NCI-H1048 (cell line): ENCODE results near the gene SPEM2.
"Not testable (repeated sequence)": the region's sequence is repeated elsewhere in the genome, so short reads cannot be mapped to it uniquely, and the experiment has no call there.

Source experiments
- DNase-seq: peaks from one replicate; lab custom pipeline; 2025; lab: John Stamatoyannopoulos, UW

SPEM2 gene

DNA sequence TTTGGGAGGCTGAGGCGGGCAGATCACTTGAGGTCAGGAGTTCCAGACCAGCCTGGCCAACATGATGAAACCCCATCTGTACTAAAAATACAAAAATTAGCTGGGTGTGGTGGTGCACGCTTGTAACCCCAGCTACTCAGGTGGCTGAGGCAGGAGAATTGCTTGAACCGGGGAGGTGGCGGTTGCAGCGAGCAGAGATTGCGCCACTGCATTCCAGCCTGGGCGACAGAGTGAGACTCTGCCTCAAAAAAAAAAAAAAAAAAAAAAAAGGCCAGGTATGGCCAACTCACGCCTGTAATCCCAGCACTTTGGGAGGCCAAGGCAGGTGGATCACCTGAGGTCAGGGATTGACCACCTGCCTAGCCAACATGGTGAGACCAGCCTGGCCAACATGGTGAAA is 49.4 kb downstream of the SPEM2 start:
- not testable (repeated sequence) for DNase-seq

DNA sequence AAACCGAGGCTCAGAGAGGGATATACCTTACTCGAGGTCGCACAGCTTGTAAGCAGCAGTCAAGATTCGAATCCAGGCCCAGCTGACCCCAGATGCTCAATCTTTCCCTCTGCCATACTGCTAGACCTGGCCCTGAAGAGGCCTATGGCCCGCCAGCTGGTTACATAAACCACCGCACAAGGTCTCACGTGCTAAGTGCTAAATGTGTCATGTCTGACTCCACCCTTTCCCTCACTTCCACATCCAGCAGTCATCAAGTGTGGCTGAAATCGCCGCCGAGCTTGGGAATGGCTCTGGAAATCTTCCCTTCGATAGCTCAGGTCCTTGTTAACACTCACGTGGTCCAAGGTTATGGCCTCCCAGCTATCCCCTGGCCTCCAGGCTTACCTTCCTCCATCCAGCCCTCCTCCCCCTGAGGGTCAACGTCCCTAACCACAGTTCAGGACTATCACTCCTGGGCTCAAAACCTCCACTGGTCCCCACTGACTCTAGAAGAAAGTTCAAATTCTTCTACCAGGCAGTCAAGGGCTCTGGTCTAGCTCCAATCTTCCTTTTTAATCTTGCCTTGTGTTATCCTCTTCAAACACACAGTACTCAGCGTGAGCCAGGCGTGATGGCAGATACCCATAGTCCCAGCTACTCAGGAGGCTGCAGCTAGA is 50.5 kb downstream of the SPEM2 start:
- no peak for DNase-seq

DNA sequence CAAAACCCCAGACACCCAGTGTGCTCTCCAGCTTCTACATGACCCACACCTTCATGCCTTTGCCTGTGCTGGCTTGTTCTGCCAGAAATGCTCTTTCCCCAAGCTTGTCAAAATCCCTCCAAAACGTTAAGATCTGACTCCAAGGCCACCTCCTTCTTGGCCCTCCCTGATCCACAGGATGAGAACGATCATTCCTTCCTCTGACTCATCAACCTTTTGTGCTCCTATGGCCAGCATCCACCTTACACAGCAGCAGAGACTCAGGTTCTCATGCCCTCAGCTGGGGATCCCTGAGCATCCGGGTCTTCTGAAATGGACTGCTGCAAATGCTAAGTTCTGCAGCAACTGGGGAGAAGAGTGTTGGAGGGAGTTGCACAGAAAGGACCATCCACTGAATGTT is 51.1 kb downstream of the SPEM2 start:
- no peak for DNase-seq

DNA sequence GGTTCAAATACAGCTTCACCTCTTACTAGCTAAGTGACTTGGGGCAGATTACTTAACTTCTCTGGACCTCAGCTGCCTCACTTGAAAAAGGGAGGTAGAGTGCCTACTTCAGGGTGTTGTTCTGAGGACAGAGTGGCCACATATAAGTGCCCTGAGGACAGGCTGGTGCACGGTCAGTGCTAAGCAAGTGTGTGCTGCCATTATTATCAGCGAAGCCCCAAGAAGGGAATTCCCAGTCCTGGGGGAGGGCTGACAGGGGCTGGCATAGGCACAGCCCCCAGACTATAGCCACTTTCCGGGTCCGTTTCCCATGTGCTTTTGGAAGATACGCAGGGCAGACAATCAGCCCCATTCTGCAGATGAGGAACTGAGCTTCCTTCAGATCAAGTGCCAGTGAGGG is 51.5 kb downstream of the SPEM2 start:
- no peak for DNase-seq
